Thoracic aorta (tissue), 2 donors: ENCODE data around the gene HEXD. TPM values are rescaled to one million over a fixed set of nuclear protein-coding genes. Genes with fewer than 3 reads are reported as not detected.
"Not testable (repeated sequence)": the region's sequence is repeated elsewhere in the genome, so short reads cannot be mapped to it uniquely, and the experiment has no call there.

Source experiments
- ATAC-seq: fragments of 150-250 bp; one replicate; pipeline ENCODE4 v1.8.0; 2017; ENCODE audit warnings: low read depth; ENCODE audit not compliant: insufficient number of reproducible peaks, low FRiP score
- DNase-seq: peaks from one replicate; pipeline ENCODE4 v3.0.0-alpha.2; 2020; ENCODE audit warnings: low spot score
- H3K27ac ChIP-seq, 2 donors: fragments of 200-600 bp; sonication (generic); 1 replicate in 1 of 2; 2 replicates in 1 of 2; pipeline ENCODE4 v1.5.1; 2016; ENCODE audit warnings: mild to moderate bottlenecking in 2 of 2, moderate library complexity in 2 of 2
- H3K27me3 ChIP-seq: fragments of 200-600 bp; sonication (generic); replicated peaks from 2 replicates; pipeline ENCODE4 v1.6.0; 2016; ENCODE audit warnings: mild to moderate bottlenecking; ENCODE audit not compliant: insufficient read depth
- H3K36me3 ChIP-seq: fragments of 200-600 bp; sonication (generic); one replicate; pipeline ENCODE4 v1.5.1; 2016
- H3K4me1 ChIP-seq, 2 donors: fragments of 200-600 bp; sonication (generic); 1 replicate in 1 of 2; 2 replicates in 1 of 2; pipeline versions ENCODE4 v1.5.1 to v1.6.0; 2016; ENCODE audit warnings: low read depth in 2 of 2, mild to moderate bottlenecking in 1 of 2; ENCODE audit not compliant: control insufficient read depth in 1 of 2
- H3K4me3 ChIP-seq: fragments of 200-600 bp; sonication (generic); 2 replicates; pipeline ENCODE4 v1.5.1; 2016; ENCODE audit warnings: mild to moderate bottlenecking
- H3K9me3 ChIP-seq: fragments of 200-600 bp; sonication (generic); 2 replicates; pipeline ENCODE4 v1.5.1; 2016
- CTCF ChIP-seq: fragments of 200-600 bp; sonication (generic); IDR thresholded peaks from one replicate; pipeline ENCODE4 v1.5.1; 2019; ENCODE audit warnings: antibody characterized with exemption
- total RNA-seq, 2 donors: library from RNA; depleted of rRNA; stranded (reverse); fragments of >200 nt; gene quantifications; one replicate each; pipeline versions ENCODE4 v1.1.0 to v1.2.3, GENCODE V29; 2016

Gene HEXD
- total RNA-seq, 2 donors from 2014 or later = 31.4 to 34.7 TPM

GRCh38 chr17:82457073-82457928 is 39.2 kb downstream of the HEXD start:
- peak overlapping the region; percentile 98 to 100 for H3K27ac ChIP-seq
- peak overlapping the region; percentile 86 for H3K4me3 ChIP-seq
- ATAC-seq (no peak), DNase-seq (no peak)
- H3K4me1 ChIP-seq = peaks cover 11 to 17% of the 10 kb centered on the region in 2 donors
- peaks cover 9% of the 10 kb centered on the region for H3K36me3 ChIP-seq
- H3K27me3 ChIP-seq = no peaks in the 10 kb centered on the region
- no peak for TF ChIP-seq CTCF
- H3K9me3 ChIP-seq = no peaks in the 10 kb centered on the region

- peak overlapping the region; percentile 86 for H3K4me3 ChIP-seq
- H3K4me1 ChIP-seq = peaks cover 11 to 17% of the 10 kb centered on the region in 2 donors
- TF ChIP-seq CTCF = no peak
- DNase-seq = no peak
- H3K36me3 ChIP-seq = peaks cover 9% of the 10 kb centered on the region
- H3K9me3 ChIP-seq = no peaks in the 10 kb centered on the region
- ATAC-seq = no peak
- no peaks in the 10 kb centered on the region for H3K27me3 ChIP-seq
- peak overlapping the region; percentile 98 to 100 for H3K27ac ChIP-seq
Measured at GRCh38 chr17:82457929-82458178, 39.7 kb downstream of the HEXD start.

- Histone ChIP-seq H3K4me3 (peak within 1 kb of the TSS; percentile 86), H3K27ac (peak within 1 kb of the TSS; percentile 98 to 100), H3K9me3 (no peaks in the 10 kb centered on the region), H3K36me3 (peaks cover 9% of the 10 kb centered on the region), H3K4me1 (peaks cover 11 to 17% of the 10 kb centered on the region in 2 donors), H3K27me3 (no peaks in the 10 kb centered on the region)
- peak; percentile 96 for ATAC-seq
- DNase-seq = peak; percentile 87
- no peak for TF ChIP-seq CTCF
Measured at GRCh38 chr17:82458179-82458884, 40.2 kb downstream of the HEXD start, which contains the start of gene NARF. Gene NARF (plus strand): TSS chr17:82458741. CDS start chr17:82458804, 63 bp downstream.

GRCh38 chr17:82458885-82459424 is 40.8 kb downstream of the HEXD start:
- ATAC-seq (peak; percentile 1), DNase-seq (no peak)
- no peaks in the 10 kb centered on the region for H3K27me3 ChIP-seq
- no peak for TF ChIP-seq CTCF
- H3K9me3 ChIP-seq = no peaks in the 10 kb centered on the region
- H3K4me3 ChIP-seq = peak overlapping the region; percentile 86
- peaks cover 13 to 17% of the 10 kb centered on the region in 2 donors for H3K4me1 ChIP-seq
- H3K36me3 ChIP-seq = peaks cover 9% of the 10 kb centered on the region
- peak overlapping the region; percentile 81 to 98 for H3K27ac ChIP-seq

GRCh38 chr17:82459936-82460335 is 41.8 kb downstream of the HEXD start:
- ATAC-seq, H3K27me3 ChIP-seq, H3K27ac ChIP-seq, DNase-seq, H3K4me3 ChIP-seq, H3K9me3 ChIP-seq: not testable (repeated sequence)
- peaks cover 19% of the 10 kb centered on the region for H3K36me3 ChIP-seq
- H3K4me1 ChIP-seq = peaks cover 17 to 18% of the 10 kb centered on the region in 2 donors
